HCT116 (cell line): ENCODE data around the gene SIPA1L3. TPM values are rescaled to one million over a fixed set of nuclear protein-coding genes. Genes with fewer than 3 reads are reported as not detected.

Source experiments
- ATAC-seq: fragments of 200-7000 bp; cut with Tn5 transposase; 2 replicates; pipeline ENCODE4 v1.9.1; 2020; ENCODE audit warnings: mild to moderate bottlenecking, moderate library complexity
- BruUV-seq: library from RNA; stranded (reverse); fragments of 400-500 nt; replicated peaks from 2 replicates; lab custom pipeline; 2021; lab: Mats Ljungman, UMichigan
- CTCF ChIA-PET: fragments of 300-600 bp; sonication (Branson Sonifier 250); formaldehyde crosslinking; loops from one replicate; lab custom pipeline; 2021; ENCODE audit warnings: antibody characterized with exemption; lab: Charles Lee
- POLR2A ChIA-PET: fragments of 300-600, 350-600 bp; sonication (Branson Sonifier 250); formaldehyde crosslinking; loops from one replicate; lab custom pipeline; 2021; ENCODE audit warnings: antibody characterized with exemption; lab: Charles Lee
- RAD21 ChIA-PET, 2 experiments: fragments of 300-600 bp; sonication (Branson Sonifier 250); formaldehyde crosslinking; loops; one replicate each; lab custom pipeline; 2023; ENCODE audit warnings: low total read pairs in 2 of 2; ENCODE audit not compliant: uncharacterized antibody in 2 of 2, unreplicated experiment in 2 of 2, low non-redundant PET in 1 of 2; lab: Charles Lee
- DNase-seq: peaks from one replicate; pipeline ENCODE4 v3.0.0-alpha.2; 2010; ENCODE audit warnings: low read depth, low spot score
- H2AFZ ChIP-seq: fragments of 200-600 bp; shearing (Covaris generic), sonication (generic); 2 replicates; pipeline ENCODE4 v1.6.1; 2017; ENCODE audit warnings: low read depth, mixed run types, mixed read lengths, antibody characterized with exemption, low read length; ENCODE audit not compliant: poor library complexity, severe bottlenecking
- H3K27ac ChIP-seq: 2 replicates; pipeline ENCODE4 v1.5.1; 2012; ENCODE audit warnings: low read depth, low read length
- H3K27me3 ChIP-seq: fragments of 200-600 bp; sonication (generic); 2 replicates; pipeline ENCODE4 v1.6.1; 2016; ENCODE audit warnings: mixed run types, low read length, mixed read lengths; ENCODE audit not compliant: insufficient read depth
- H3K36me3 ChIP-seq, 2 experiments: fragments of 200-500 bp in 1 of 2; fragments of 200-600 bp in 1 of 2; sonication (Bioruptor generic) in 1 of 2; sonication (generic) in 1 of 2; 2 replicates each; pipeline versions ENCODE4 v1.5.1 to v1.6.1; 2014 to 2016; ENCODE audit warnings: low read length in 2 of 2, inconsistent platforms in 1 of 2, mixed read lengths in 1 of 2, mixed run types in 1 of 2; ENCODE audit not compliant: insufficient read depth in 2 of 2, control insufficient read depth in 1 of 2
- H3K4me1 ChIP-seq, 2 experiments: fragments of 200-600 bp in 1 of 2; sonication (generic) in 1 of 2; 2 replicates each; pipeline versions ENCODE4 v1.5.1 to v1.6.1; 2012 to 2017; ENCODE audit warnings: low read length in 2 of 2, inconsistent platforms in 1 of 2, mild to moderate bottlenecking in 1 of 2, mixed read lengths in 1 of 2, mixed run types in 1 of 2, moderate library complexity in 1 of 2; ENCODE audit not compliant: insufficient read depth in 2 of 2, control insufficient read depth in 1 of 2
- H3K4me2 ChIP-seq: fragments of 200-600 bp; sonication (generic); 2 replicates; pipeline ENCODE4 v1.6.1; 2017; ENCODE audit warnings: mixed run types, low read length, mixed read lengths
- H3K4me3 ChIP-seq, 2 experiments: fragments of 200-600 bp in 1 of 2; sonication (generic) in 1 of 2; replicated peaks in 1 of 2; 2 replicates each; pipeline ENCODE4 v1.5.1; 2011 to 2016; ENCODE audit warnings: low read length in 2 of 2, control low read depth in 1 of 2, low read depth in 1 of 2, mild to moderate bottlenecking in 1 of 2, mixed read lengths in 1 of 2, mixed run types in 1 of 2
- H3K79me2 ChIP-seq: fragments of 200-600 bp; sonication (generic); 2 replicates; pipeline ENCODE4 v1.6.1; 2017; ENCODE audit warnings: mild to moderate bottlenecking, mixed run types, low read length, moderate library complexity, mixed read lengths; ENCODE audit not compliant: insufficient read depth
- H3K9ac ChIP-seq: fragments of 200-600 bp; sonication (generic); 2 replicates; pipeline ENCODE4 v1.6.1; 2016; ENCODE audit warnings: low read length, mixed read lengths
- H3K9me2 ChIP-seq: fragments of 200-600 bp; sonication (generic), shearing (Covaris generic); 2 replicates; pipeline ENCODE4 v1.6.1; 2017; ENCODE audit warnings: mixed run types, mild to moderate bottlenecking, moderate library complexity; ENCODE audit not compliant: insufficient read depth
- H3K9me3 ChIP-seq, 2 experiments: fragments of 200-500 bp in 1 of 2; fragments of 200-600 bp in 1 of 2; sonication (Bioruptor generic) in 1 of 2; sonication (generic) in 1 of 2; 2 replicates each; pipeline ENCODE4 v1.6.1; 2014 to 2017; ENCODE audit warnings: low read length in 2 of 2, mixed read lengths in 2 of 2, inconsistent platforms in 1 of 2, low read depth in 1 of 2, mild to moderate bottlenecking in 1 of 2, mixed run types in 1 of 2, moderate library complexity in 1 of 2; ENCODE audit not compliant: control insufficient read depth in 1 of 2, insufficient read depth in 1 of 2
- H4K20me1 ChIP-seq: fragments of 200-600 bp; sonication (generic), shearing (Covaris generic); 2 replicates; pipeline ENCODE4 v1.6.1; 2017; ENCODE audit warnings: mixed run types, mild to moderate bottlenecking, moderate library complexity; ENCODE audit not compliant: insufficient read depth
- ATF3 ChIP-seq: IDR thresholded peaks from 2 replicates; pipeline ENCODE4 v1.6.1; 2012
- CEBPB ChIP-seq: IDR thresholded peaks from 2 replicates; pipeline ENCODE4 v1.6.1; 2012; ENCODE audit warnings: low read depth
- EGR1 ChIP-seq: IDR thresholded peaks from 2 replicates; pipeline ENCODE4 v1.6.1; 2012; ENCODE audit warnings: low read depth
- ELF1 ChIP-seq: IDR thresholded peaks from 2 replicates; pipeline ENCODE4 v1.6.1; 2012; ENCODE audit warnings: low read depth, borderline replicate concordance
- EZH2 ChIP-seq: fragments of 200-600 bp; sonication (generic); IDR thresholded peaks from 2 replicates; pipeline ENCODE4 v1.6.1; 2017; ENCODE audit warnings: antibody characterized with exemption, mixed run types
- EZH2phosphoT487 ChIP-seq: fragments of 200-600 bp; IDR thresholded peaks from 2 replicates; pipeline ENCODE4 v1.6.1; 2018; ENCODE audit warnings: antibody characterized with exemption, borderline replicate concordance
- FOSL1 ChIP-seq: IDR thresholded peaks from 2 replicates; pipeline ENCODE4 v1.6.1; 2012; ENCODE audit warnings: low read depth
- JUND ChIP-seq: IDR thresholded peaks from 2 replicates; pipeline ENCODE4 v1.6.1; 2012
- MAX ChIP-seq: IDR thresholded peaks from 2 replicates; pipeline ENCODE4 v1.6.1; 2012
- POLR2AphosphoS5 ChIP-seq: IDR thresholded peaks from 2 replicates; pipeline ENCODE4 v1.6.1; 2011; ENCODE audit warnings: mild to moderate bottlenecking, low read depth, low read length, moderate library complexity
- RAD21 ChIP-seq: IDR thresholded peaks from 2 replicates; pipeline ENCODE4 v1.6.1; 2012; ENCODE audit warnings: low read depth, mild to moderate bottlenecking
- REST ChIP-seq: IDR thresholded peaks from 2 replicates; pipeline ENCODE4 v1.6.1; 2012; ENCODE audit warnings: low read depth
- SP1 ChIP-seq: IDR thresholded peaks from 2 replicates; pipeline ENCODE4 v1.6.1; 2012; ENCODE audit warnings: low read depth
- SRF ChIP-seq: IDR thresholded peaks from 2 replicates; pipeline ENCODE4 v1.6.1; 2012; ENCODE audit warnings: low read depth
- TCF7L2 ChIP-seq: IDR thresholded peaks from 2 replicates; pipeline ENCODE4 v1.7.0; 2011; ENCODE audit warnings: borderline replicate concordance, inconsistent platforms; ENCODE audit not compliant: insufficient read depth, insufficient read length; ENCODE audit errors: extremely low read depth
- YY1 ChIP-seq: IDR thresholded peaks from 2 replicates; pipeline ENCODE4 v1.6.1; 2011; ENCODE audit warnings: low read length, low read depth, moderate library complexity, mild to moderate bottlenecking; ENCODE audit not compliant: insufficient replicate concordance; ENCODE audit errors: extremely low read depth
- ZFX ChIP-seq: fragments of 450-650 bp; IDR thresholded peaks from 2 replicates; pipeline ENCODE4 v1.6.1; 2017
- ZNF274 ChIP-seq: fragments of 200-500 bp; sonication (Bioruptor generic); IDR thresholded peaks from 2 replicates; pipeline ENCODE4 v1.6.1; 2014; ENCODE audit warnings: mild to moderate bottlenecking, low read depth, low read length, inconsistent platforms
- intact Hi-C: fragments of 100-400 bp; cut with micrococcal nuclease; formaldehyde crosslinking; loops from 2 replicates; pipeline ENCODE4 v1.10.0; 2022
- total RNA-seq: library from RNA; stranded (reverse); gene quantifications from one replicate; pipeline ENCODE4 v1.2.1, GENCODE V29; 2021; ENCODE audit not compliant: unreplicated experiment

Gene SIPA1L3
- total RNA-seq, 1 experiment from 2014 or later, result 41.8 TPM

GRCh38 chr19:38036707-38037611 is 130.0 kb downstream of the SIPA1L3 start:
- DNase-seq (no peak), ATAC-seq (no peak)
- no peak overlapping the region for H3K9ac ChIP-seq
- no peak overlapping the region for H3K4me2 ChIP-seq
- H3K79me2 ChIP-seq, result peaks cover 4% of the 10 kb centered on the region; the same call in 1 of the 2 replicates
- no peaks in the 10 kb centered on the region for H3K9me2 ChIP-seq
- TF ChIP-seq SP1 (no peak), ZFX (no peak), EZH2 (no peak)
- no peaks in the 10 kb centered on the region for H3K36me3 ChIP-seq
- no TSS peak for BruUV-seq
- POLR2A ChIA-PET, result no interaction called here
- intact Hi-C loops, result no loop called here
- no peaks in the 10 kb centered on the region for H3K27me3 ChIP-seq
- H3K27ac ChIP-seq, result no peak overlapping the region
- H3K4me3 ChIP-seq, result no peak overlapping the region
- no peaks in the 10 kb centered on the region for H4K20me1 ChIP-seq
- H2AFZ ChIP-seq, result no peak overlapping the region
- H3K4me1 ChIP-seq, result peaks cover 0 to 15% of the 10 kb centered on the region in 2 experiments; a peak in 1 of 4 replicates
- RAD21 ChIA-PET, result no interaction called here
- H3K9me3 ChIP-seq, result peaks cover 0 to 4% of the 10 kb centered on the region in 2 experiments; a peak in 1 of 4 replicates
- CTCF ChIA-PET, result no interaction called here

- no peak overlapping the region for H3K4me3 ChIP-seq
- no peak overlapping the region for H3K4me2 ChIP-seq
- no peaks in the 10 kb centered on the region for H3K36me3 ChIP-seq
- no peaks in the 10 kb centered on the region for H4K20me1 ChIP-seq
- intact Hi-C loops, result no loop called here
- DNase-seq (no peak), ATAC-seq (no peak)
- no TSS peak for BruUV-seq
- ChIA-PET RAD21 (no interaction called here), POLR2A (no interaction called here), CTCF (no interaction called here)
- H3K79me2 ChIP-seq, result peaks cover 6% of the 10 kb centered on the region; the same call in 1 of the 2 replicates
- H3K9me2 ChIP-seq, result no peaks in the 10 kb centered on the region
- peaks cover 0 to 15% of the 10 kb centered on the region in 2 experiments; a peak in 1 of 4 replicates for H3K4me1 ChIP-seq
- H3K27me3 ChIP-seq, result no peaks in the 10 kb centered on the region
- peaks cover 0 to 6% of the 10 kb centered on the region in 2 experiments; a peak in 1 of 4 replicates for H3K9me3 ChIP-seq
- H3K27ac ChIP-seq, result no peak overlapping the region
- no peak overlapping the region for H3K9ac ChIP-seq
- H2AFZ ChIP-seq, result no peak overlapping the region
- TF ChIP-seq REST (no peak), EGR1 (no peak), ELF1 (no peak), FOSL1 (no peak), YY1 (no peak), ATF3 (no peak), RAD21 (no peak), MAX (no peak), ZNF274 (no peak), EZH2phosphoT487 (no peak), ZFX (no peak), TCF7L2 (no peak), CEBPB (no peak), POLR2AphosphoS5 (no peak), JUND (no peak), SRF (no peak)
These were observed 133.0 kb downstream of the SIPA1L3 start for GRCh38 chr19:38039966-38040365.
